Hematopoietic multipotent progenitor cell (in vitro differentiated cells): Measurements from ENCODE around the gene SWI5. TPM values are rescaled to one million over a fixed set of nuclear protein-coding genes. Genes with fewer than 3 reads are reported as not detected.
"Not testable (repeated sequence)": the region's sequence is repeated elsewhere in the genome, so short reads cannot be mapped to it uniquely, and the experiment has no call there.

Experiments used
- DNase-seq, 3 donors: peaks; one replicate each; pipeline ENCODE4 v3.0.0-alpha.2; 2011 to 2015; ENCODE audit warnings: low read depth in 2 of 3, low spot score in 2 of 3
- total RNA-seq: library from RNA; depleted of rRNA; stranded (reverse); fragments of >200 nt; gene quantifications from one replicate; pipeline ENCODE4 v1.2.3, GENCODE V29; 2012

SWI5 gene
- total RNA-seq, 1 donor: 14.8 TPM

DNA sequence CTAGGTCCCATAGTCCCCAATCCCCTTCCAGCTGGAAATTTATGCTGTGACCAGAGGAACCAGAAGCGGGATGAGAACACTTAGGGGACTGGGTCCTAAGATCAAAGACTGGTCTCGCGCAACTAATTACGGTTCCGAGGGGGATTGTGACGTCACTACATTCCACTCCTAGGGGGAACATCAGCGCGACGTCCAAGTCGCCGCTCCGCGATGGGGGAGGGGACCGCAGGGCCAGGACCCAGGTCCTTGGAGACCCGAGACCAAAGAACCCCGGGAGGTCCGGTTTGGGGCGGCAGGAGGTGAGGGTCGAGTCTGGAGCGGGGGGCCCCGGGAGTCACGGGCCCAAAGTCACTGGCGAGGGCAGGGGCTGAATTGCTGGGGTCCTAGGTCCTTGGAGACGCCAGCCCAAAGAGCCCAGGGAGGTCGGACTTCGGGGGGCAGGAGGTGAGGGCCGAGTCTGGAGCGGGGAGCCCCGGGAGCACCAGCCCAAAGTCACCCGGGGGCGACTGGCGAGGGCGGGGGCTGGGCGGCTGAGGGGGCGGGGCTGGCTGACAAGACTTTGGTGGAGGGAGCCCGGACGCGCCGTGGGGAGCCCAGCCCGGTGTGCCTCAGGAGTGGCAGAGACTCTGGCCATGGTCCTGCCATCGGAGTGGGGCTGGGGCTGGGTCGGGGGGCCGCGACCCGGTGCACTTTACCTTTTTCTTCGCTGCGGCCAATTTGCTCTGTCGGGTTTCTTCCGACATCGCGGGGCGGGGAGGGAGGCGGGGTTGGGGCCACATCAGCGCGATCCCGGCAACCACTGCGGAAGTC is 673 bp upstream of the SWI5 start, which contains the start of gene GOLGA2:
TSS of gene GOLGA2 (minus strand) at position 810 of the 810 bp plus-strand sequence. CDS start at position 779, 31 bp downstream.
- DNase-seq: peak in 2 of 3 donors; percentile 31

- no peak for DNase-seq
Measured at GRCh38 chr9:128276574-128277270, 646 bp downstream of the SWI5 start.

DNA sequence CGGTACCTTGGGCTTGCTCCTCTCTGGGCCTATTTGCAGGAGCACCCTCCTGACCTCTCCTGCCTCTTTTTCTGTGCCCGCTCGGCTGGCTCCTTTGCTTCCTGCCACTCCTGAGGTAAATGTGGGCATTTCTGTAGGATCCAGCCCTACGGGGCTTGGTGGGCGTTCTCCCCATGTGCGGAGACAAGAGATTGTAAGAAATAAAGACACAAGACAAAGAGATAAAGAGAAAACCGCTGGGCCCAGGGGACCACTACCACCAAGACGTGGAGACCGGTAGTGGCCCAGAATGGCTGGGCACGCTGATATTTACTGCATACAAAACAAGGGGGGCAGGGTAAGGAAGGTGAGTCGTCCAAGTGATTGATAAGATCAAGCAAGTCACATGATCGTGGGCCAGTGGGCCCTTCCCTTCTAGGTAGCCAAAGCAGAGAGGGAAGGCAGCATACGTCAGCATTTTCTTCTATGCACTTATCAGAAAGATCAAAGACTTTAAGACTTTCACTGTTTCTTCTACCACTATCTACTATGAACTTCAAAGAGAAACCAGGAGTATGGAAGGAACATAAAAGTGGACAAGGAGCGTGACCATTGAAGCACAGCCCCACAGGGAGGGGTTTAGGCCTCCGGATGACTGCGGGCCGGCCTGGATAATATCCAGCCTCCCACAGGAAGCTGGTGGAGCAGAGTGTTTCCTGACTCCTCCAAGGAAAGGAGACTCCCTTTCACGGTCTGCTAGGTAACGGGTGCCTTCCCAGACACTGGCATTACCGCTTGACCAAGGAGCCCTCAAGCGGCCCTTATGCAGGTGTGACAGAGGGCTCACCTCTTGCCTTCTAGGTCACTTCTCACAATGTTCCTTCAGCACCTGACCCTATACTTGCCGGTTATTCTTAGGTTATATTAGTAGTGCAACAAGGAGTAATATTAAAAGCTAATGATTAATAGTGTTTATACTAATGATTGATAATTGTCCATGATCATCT is 3.3 kb downstream of the SWI5 start:
- not testable (repeated sequence) for DNase-seq

- no peak for DNase-seq
Measured at GRCh38 chr9:128280084-128280622, 4.1 kb downstream of the SWI5 start.

- no peak for DNase-seq
Measured at GRCh38 chr9:128282500-128282899, 6.4 kb downstream of the SWI5 start.

DNA sequence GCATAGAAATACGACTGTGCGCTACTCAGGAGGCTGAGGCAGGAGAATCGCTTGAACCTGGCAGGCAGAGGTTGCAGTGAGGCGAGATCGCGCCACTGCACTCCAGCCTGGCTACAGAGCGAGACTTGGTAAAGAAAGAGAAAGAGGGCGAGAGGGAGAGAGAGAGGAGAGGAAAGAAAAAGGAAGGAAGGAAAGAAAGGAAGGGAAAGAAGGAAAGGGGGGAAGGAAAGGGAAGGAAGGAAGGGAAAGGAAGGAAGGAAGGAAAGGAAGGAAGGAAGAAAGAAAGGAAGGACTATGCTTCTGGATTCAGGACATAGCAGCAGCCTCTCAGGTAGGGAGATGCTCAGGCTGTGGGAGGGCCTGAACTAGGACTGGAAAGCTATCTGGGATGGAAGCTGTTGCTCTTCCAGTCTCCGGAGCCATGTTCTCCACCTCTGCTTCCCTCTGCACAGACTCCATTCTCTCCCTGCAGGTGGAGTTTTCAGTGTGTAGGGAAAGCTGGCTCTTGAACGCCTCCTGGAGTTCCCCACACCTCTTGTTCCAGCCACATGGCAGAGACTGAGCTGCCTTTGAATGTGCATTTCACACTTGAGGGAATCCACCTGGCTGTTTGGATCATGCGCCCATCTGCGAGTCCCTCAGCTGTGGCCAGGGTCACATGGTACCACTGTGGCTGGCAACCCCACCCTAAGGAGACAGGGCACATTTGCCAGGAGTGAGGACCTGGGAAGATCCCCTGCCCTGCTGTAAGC is 9.1 kb downstream of the SWI5 start:
- DNase-seq: no peak

GRCh38 chr9:128286440-128286839 is 10.4 kb downstream of the SWI5 start:
- DNase-seq: no peak

GRCh38 chr9:128288273-128289004 is 12.4 kb downstream of the SWI5 start:
- no peak for DNase-seq

- no peak for DNase-seq
Measured at GRCh38 chr9:128292009-128292408, 15.9 kb downstream of the SWI5 start.

DNA sequence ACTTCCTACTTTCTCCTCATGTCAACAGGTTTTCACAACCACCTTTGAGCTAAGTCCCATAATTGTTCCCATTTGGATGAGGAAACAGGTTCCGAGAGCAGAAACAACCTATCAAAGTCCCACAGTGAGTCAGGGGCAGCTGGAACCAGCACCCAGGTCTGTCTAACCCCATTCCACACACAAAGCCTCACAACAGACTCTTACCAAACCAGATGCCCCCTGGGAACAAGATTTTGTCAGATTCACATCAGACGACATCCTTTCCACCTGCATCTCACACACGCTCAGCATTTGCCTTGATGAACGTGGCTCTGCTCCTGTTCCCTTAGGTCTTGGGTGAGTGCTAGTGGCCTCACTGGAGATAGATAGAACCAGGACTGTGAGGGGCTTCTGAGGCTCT is 17.0 kb downstream of the SWI5 start:
- DNase-seq: no peak

- DNase-seq: no peak
Measured at GRCh38 chr9:128294142-128294541, 18.1 kb downstream of the SWI5 start.

GRCh38 chr9:128296340-128297220 is 20.5 kb downstream of the SWI5 start:
- no peak for DNase-seq

DNA sequence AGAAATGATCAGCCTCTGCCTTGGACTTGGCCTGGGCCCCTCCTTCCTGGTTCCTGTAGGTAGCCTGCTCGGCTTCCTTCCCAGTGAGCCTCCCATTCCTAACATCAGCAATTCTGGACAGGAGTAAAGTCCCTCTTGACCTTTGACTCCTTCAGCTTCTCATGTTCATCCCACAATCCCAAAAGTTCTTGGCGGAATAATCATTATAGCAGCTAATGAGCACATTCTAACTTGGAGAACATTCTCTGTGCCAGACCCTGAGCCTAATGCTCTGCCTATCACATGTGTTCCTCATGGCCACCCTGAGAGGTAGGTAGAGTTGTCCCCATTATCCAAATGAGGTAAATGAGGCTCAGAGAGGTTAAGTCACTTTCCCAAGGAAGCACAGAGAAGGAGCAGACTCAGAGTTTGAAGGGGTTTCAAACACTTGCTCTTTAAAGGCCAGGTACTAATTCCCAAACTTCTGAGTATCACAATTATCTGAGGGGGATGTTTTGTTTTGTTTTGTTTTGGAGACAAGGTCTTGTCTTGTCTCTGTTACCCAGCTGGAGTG is 21.2 kb downstream of the SWI5 start:
- DNase-seq: no peak

GRCh38 chr9:128298535-128299482 is 22.7 kb downstream of the SWI5 start:
- no peak for DNase-seq

GRCh38 chr9:128304136-128304970 is 28.3 kb downstream of the SWI5 start:
- DNase-seq: no peak

GRCh38 chr9:128304971-128305288 is 28.9 kb downstream of the SWI5 start:
- DNase-seq: no peak
